B cell (primary cell): ENCODE results near the gene NECAB2. TPM values are rescaled to one million over a fixed set of nuclear protein-coding genes. Genes with fewer than 3 reads are reported as not detected.

Experiments used
- ATAC-seq: fragments of 200-7000 bp; cut with Tn5 transposase; one replicate; pipeline ENCODE4 v1.10.0; 2021; ENCODE audit warnings: low read depth, mild to moderate bottlenecking, moderate number of reproducible peaks, moderate library complexity
- CTCF ChIA-PET: fragments of 350-600 bp; sonication (Branson Sonifier 250); formaldehyde crosslinking; loops from one replicate; lab custom pipeline; 2021; ENCODE audit warnings: antibody characterized with exemption, inconsistent platforms; lab: Charles Lee
- POLR2A ChIA-PET: fragments of 350-600 bp; sonication (Branson Sonifier 250); formaldehyde crosslinking; loops from one replicate; lab custom pipeline; 2021; ENCODE audit warnings: antibody characterized with exemption; lab: Charles Lee
- DNase-seq: peaks from one replicate; pipeline ENCODE4 v3.0.0; 2013
- H2AFZ ChIP-seq: 2 replicates; pipeline ENCODE4 v1.6.1; 2012; ENCODE audit warnings: mild to moderate bottlenecking, low read depth, low read length; ENCODE audit not compliant: insufficient read depth, poor library complexity, severe bottlenecking
- H3K27ac ChIP-seq, 2 donors: 1 replicate in 1 of 2; 2 replicates in 1 of 2; pipeline ENCODE4 v1.5.1; 2012 to 2013; ENCODE audit warnings: low read length in 2 of 2, mild to moderate bottlenecking in 2 of 2, moderate library complexity in 1 of 2
- H3K27me3 ChIP-seq, 4 experiments: fragments of 200-600 bp in 1 of 4; sonication (generic) in 1 of 4; replicated peaks in 1 of 4; 1 replicate in 2 of 4; 2 replicates in 2 of 4; pipeline versions ENCODE4 v1.6.1 to v1.7.0; 2013 to 2016; ENCODE audit warnings: low read length in 3 of 4, mild to moderate bottlenecking in 2 of 4, mixed read lengths in 1 of 4, moderate library complexity in 1 of 4; ENCODE audit not compliant: insufficient read depth in 4 of 4, control insufficient read depth in 3 of 4; ENCODE audit errors: control extremely low read depth in 1 of 4
- H3K36me3 ChIP-seq, 2 experiments: replicated peaks in 1 of 2; 1 replicate in 1 of 2; 2 replicates in 1 of 2; pipeline versions ENCODE4 v1.6.1 to v1.7.1; 2013; ENCODE audit warnings: low read length in 1 of 2; ENCODE audit not compliant: insufficient read depth in 2 of 2, control insufficient read depth in 1 of 2; ENCODE audit errors: control extremely low read depth in 1 of 2, extremely low read depth in 1 of 2
- H3K4me1 ChIP-seq, 2 donors: fragments of 200-600 bp in 1 of 2; sonication (generic) in 1 of 2; 1 replicate in 1 of 2; 2 replicates in 1 of 2; pipeline versions ENCODE4 v1.5.1 to v1.6.1; 2013 to 2017; ENCODE audit warnings: low read length in 2 of 2; ENCODE audit not compliant: control insufficient read depth in 2 of 2, insufficient read depth in 2 of 2
- H3K4me2 ChIP-seq: replicated peaks from 2 replicates; pipeline ENCODE3; 2012; ENCODE audit warnings: mild to moderate bottlenecking, low read depth, low read length; ENCODE audit not compliant: poor library complexity, severe bottlenecking
- H3K4me3 ChIP-seq, 5 experiments: fragments of 200-600 bp in 1 of 5; sonication (generic) in 1 of 5; 1 replicate in 3 of 5; 2 replicates in 2 of 5; pipeline versions ENCODE4 v1.5.1 to v1.7.0; 2011 to 2016; ENCODE audit warnings: low read length in 4 of 5, mild to moderate bottlenecking in 4 of 5, low read depth in 2 of 5, control low read depth in 1 of 5, moderate library complexity in 1 of 5; ENCODE audit not compliant: insufficient read depth in 1 of 5; ENCODE audit errors: control extremely low read depth in 1 of 5, extremely low read depth in 1 of 5
- H3K79me2 ChIP-seq: fragments of 200-600 bp; sonication (generic); one replicate; pipeline ENCODE4 v1.6.0; 2016; ENCODE audit warnings: low read length; ENCODE audit not compliant: control insufficient read depth, insufficient read depth
- H3K9ac ChIP-seq: fragments of 200-600 bp; sonication (generic); 2 replicates; pipeline ENCODE4 v1.6.1; 2017; ENCODE audit warnings: mild to moderate bottlenecking, low read length, moderate library complexity
- H3K9me3 ChIP-seq, 3 donors: one replicate each; pipeline versions ENCODE4 v1.6.1 to v1.7.1; 2013; ENCODE audit warnings: low read length in 2 of 3; ENCODE audit not compliant: control insufficient read depth in 2 of 3, insufficient read depth in 1 of 3; ENCODE audit errors: control extremely low read depth in 1 of 3
- H4K20me1 ChIP-seq: 2 replicates; pipeline ENCODE4 v1.6.0; 2012; ENCODE audit warnings: mild to moderate bottlenecking, low read length; ENCODE audit not compliant: insufficient read depth, control insufficient read depth, poor library complexity, severe bottlenecking
- H3K27ac Mint-ChIP-seq: one replicate; pipeline ENCODE4 v1.8.0; 2021; ENCODE audit warnings: mixed read lengths
- H3K27me3 Mint-ChIP-seq: one replicate; pipeline ENCODE4 v1.8.0; 2021; ENCODE audit warnings: mixed read lengths
- H3K4me1 Mint-ChIP-seq: one replicate; pipeline ENCODE4 v1.8.0; 2021; ENCODE audit warnings: mixed read lengths
- H3K4me3 Mint-ChIP-seq: one replicate; pipeline ENCODE4 v1.8.0; 2021; ENCODE audit warnings: mixed read lengths
- H3K9me3 Mint-ChIP-seq: one replicate; pipeline ENCODE4 v1.8.0; 2022; ENCODE audit warnings: mixed read lengths; ENCODE audit not compliant: insufficient read depth
- EZH2 ChIP-seq: IDR thresholded peaks from 2 replicates; pipeline ENCODE4 v1.6.1; 2012; ENCODE audit warnings: borderline replicate concordance, low read depth, mild to moderate bottlenecking, moderate library complexity, low read length; ENCODE audit not compliant: insufficient read depth, poor library complexity, severe bottlenecking
- WGBS: methylation state at CpG from one replicate; pipeline ENCODE4 v1.1.5; 2013; ENCODE audit warnings: missing lambda C conversion rate; ENCODE audit not compliant: insufficient coverage; 5-methylcytosine and 5-hydroxymethylcytosine counted together
- intact Hi-C: fragments of 100-400 bp; cut with micrococcal nuclease; formaldehyde crosslinking; loops from one replicate; pipeline ENCODE4 v1.10.0; 2022
- polyA plus RNA-seq: library from polyadenylated mRNA; depleted of rRNA; stranded (reverse); fragments of >200 nt; gene quantifications from 2 replicates; pipeline ENCODE4 v1.2.3, GENCODE V29; 2012
- total RNA-seq, 2 donors: library from RNA; stranded (reverse); fragments of 120-200 nt in 1 of 2; gene quantifications; 1 replicate in 1 of 2; 2 replicates in 1 of 2; pipeline versions ENCODE4 v1.2.3 to v1.2.4, GENCODE V29; 2013 to 2022
- TF ChIP-seq, protein P1 (sequence below): fragments of 200-600 bp; IDR thresholded peaks from one replicate; pipeline ENCODE4 v1.8.0; 2022; ENCODE audit warnings: antibody characterized with exemption, mild to moderate bottlenecking

Gene NECAB2
- total and polyA plus RNA-seq, 2 donors (not counting 1 experiment from before 2014, with no cell fraction given) = not detected

DNA sequence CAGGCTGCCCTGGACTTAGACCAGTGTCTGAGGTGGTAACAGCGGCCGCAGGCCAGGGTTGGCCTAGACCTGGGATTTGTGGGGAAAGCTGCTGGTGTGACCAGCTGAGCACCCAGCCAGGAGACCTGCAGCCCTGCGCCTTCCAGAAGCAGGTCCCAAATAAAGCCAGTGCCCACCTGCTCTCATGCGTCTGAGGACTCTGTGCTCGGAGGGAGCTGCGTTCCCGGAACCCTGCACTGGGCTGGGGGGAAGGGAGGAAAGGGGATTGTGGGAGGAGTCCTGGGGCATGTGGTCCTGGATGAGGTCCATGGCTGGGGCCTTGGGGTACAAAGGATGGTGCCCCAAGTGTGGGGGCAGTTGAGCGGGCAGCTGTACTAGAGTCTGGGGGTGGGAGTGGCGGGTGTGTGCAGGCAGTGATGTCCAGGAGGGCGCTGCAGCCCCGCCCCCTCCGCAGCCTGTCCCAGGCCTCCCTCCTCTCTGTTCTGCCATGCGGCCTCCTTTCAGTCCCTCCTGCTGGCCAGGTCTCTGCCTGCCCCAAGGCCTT is 1.8 kb upstream of the NECAB2 start:
- POLR2A ChIA-PET = no interaction called here
- no peak for ATAC-seq
- CTCF ChIA-PET = no interaction called here
- Histone ChIP-seq H3K79me2 (no peaks in the 10 kb centered on the region), H2AFZ (no peak overlapping the region), H3K9me3 (no peaks in the 10 kb centered on the region), H3K4me3 (no peak overlapping the region), H3K4me1 (peaks cover 0 to 4% of the 10 kb centered on the region in 2 donors), H3K4me2 (no peak overlapping the region), H3K27me3 (peaks cover 0 to 15% (median 5%) of the 10 kb centered on the region in 4 experiments), H3K27ac (no peak overlapping the region), H3K9ac (no peak overlapping the region), H3K36me3 (no peaks in the 10 kb centered on the region), H4K20me1 (no peaks in the 10 kb centered on the region)
- TF ChIP-seq EZH2 = no peak
- TF ChIP-seq, protein P1, sequence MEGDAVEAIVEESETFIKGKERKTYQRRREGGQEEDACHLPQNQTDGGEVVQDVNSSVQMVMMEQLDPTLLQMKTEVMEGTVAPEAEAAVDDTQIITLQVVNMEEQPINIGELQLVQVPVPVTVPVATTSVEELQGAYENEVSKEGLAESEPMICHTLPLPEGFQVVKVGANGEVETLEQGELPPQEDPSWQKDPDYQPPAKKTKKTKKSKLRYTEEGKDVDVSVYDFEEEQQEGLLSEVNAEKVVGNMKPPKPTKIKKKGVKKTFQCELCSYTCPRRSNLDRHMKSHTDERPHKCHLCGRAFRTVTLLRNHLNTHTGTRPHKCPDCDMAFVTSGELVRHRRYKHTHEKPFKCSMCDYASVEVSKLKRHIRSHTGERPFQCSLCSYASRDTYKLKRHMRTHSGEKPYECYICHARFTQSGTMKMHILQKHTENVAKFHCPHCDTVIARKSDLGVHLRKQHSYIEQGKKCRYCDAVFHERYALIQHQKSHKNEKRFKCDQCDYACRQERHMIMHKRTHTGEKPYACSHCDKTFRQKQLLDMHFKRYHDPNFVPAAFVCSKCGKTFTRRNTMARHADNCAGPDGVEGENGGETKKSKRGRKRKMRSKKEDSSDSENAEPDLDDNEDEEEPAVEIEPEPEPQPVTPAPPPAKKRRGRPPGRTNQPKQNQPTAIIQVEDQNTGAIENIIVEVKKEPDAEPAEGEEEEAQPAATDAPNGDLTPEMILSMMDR = no peak
- H3K9me3 Mint-ChIP-seq = no peaks in the 10 kb centered on the region
- 98% methylated on average over 11 of the region's 13 CpGs for WGBS
- H3K27ac Mint-ChIP-seq = no peak overlapping the region
- peaks cover 10% of the 10 kb centered on the region for H3K27me3 Mint-ChIP-seq
- intact Hi-C loops = no loop called here
- H3K4me3 Mint-ChIP-seq = no peak overlapping the region
- no peak for DNase-seq
- peaks cover 6% of the 10 kb centered on the region for H3K4me1 Mint-ChIP-seq

DNA sequence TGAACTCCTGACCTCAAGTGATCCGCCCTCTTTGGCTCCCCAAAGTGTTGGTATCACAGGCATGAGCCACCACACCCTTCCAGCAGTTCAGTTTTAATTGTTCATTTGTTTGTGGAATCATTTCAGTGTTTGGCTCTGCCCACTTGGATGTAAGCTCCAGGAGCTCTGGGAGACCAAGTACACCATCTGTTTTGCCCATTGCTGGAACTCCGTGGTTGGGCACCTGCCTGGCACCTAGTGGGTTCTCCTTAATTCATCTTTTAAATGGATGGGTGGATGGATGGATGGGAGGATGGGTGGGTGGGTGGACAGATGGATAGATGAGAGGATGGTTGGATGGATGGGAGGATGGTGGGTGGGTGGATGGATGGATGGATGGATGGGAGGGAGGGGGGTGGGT is 953 bp upstream of the NECAB2 start:
- TF ChIP-seq, protein P1 = no peak
- no peak for TF ChIP-seq EZH2

More for the DNA sequence above, 953 bp upstream of the NECAB2 start:
- peaks cover 6% of the 10 kb centered on the region for H3K4me1 Mint-ChIP-seq
- H3K27me3 Mint-ChIP-seq = peaks cover 10% of the 10 kb centered on the region
- H3K4me3 Mint-ChIP-seq = no peak overlapping the region
- Histone ChIP-seq H3K4me2 (no peak overlapping the region), H4K20me1 (no peaks in the 10 kb centered on the region), H3K4me1 (peaks cover 0 to 4% of the 10 kb centered on the region in 2 donors), H3K79me2 (no peaks in the 10 kb centered on the region), H3K4me3 (no peak overlapping the region), H3K36me3 (no peaks in the 10 kb centered on the region), H3K27ac (no peak overlapping the region), H3K27me3 (peaks cover 0 to 17% (median 5%) of the 10 kb centered on the region in 4 experiments), H2AFZ (no peak overlapping the region), H3K9ac (no peak overlapping the region), H3K9me3 (no peaks in the 10 kb centered on the region)
- POLR2A ChIA-PET = no interaction called here
- no peak for DNase-seq
- intact Hi-C loops = no loop called here
- no peak for ATAC-seq
- no peak overlapping the region for H3K27ac Mint-ChIP-seq
- 67% methylated on average over 1 of the region's 2 CpGs for WGBS
- H3K9me3 Mint-ChIP-seq = no peaks in the 10 kb centered on the region
- CTCF ChIA-PET = no interaction called here
